IMR-90 (cell line): ENCODE data around the gene GAMT. TPM values are rescaled to one million over a fixed set of nuclear protein-coding genes. Genes with fewer than 3 reads are reported as not detected.

Source experiments
- ATAC-seq: fragments of 200-7000 bp; cut with Tn5 transposase; 2 replicates; pipeline ENCODE4 v1.9.1; 2020; ENCODE audit warnings: low read depth, mild to moderate bottlenecking, moderate library complexity
- BruUV-seq: library from RNA; stranded (reverse); fragments of 400-500 nt; replicated peaks from 2 replicates; lab custom pipeline; 2021; lab: Mats Ljungman, UMichigan
- CTCF ChIA-PET: fragments of 300-600 bp; formaldehyde crosslinking; extraction: SDS; loops from one replicate; lab custom pipeline; 2021; ENCODE audit warnings: antibody characterized with exemption; lab: Yijun Ruan, JAX
- POLR2A ChIA-PET: fragments of 300-600 bp; sonication (Branson Sonifier 250); formaldehyde crosslinking; loops from one replicate; lab custom pipeline; 2022; ENCODE audit warnings: antibody characterized with exemption; ENCODE audit not compliant: unreplicated experiment; lab: Charles Lee
- DNase-seq: peaks from one replicate; pipeline ENCODE4 v3.0.0; 2013
- H2AFZ ChIP-seq: replicated peaks from 2 replicates; pipeline ENCODE3; 2013; ENCODE audit warnings: low read length, mild to moderate bottlenecking; ENCODE audit not compliant: poor library complexity
- H2AK5ac ChIP-seq: 2 replicates; pipeline ENCODE4 v1.6.1; 2013; ENCODE audit warnings: low read depth, low read length, inconsistent platforms
- H2AK9ac ChIP-seq: replicated peaks from 2 replicates; pipeline ENCODE3; 2013; ENCODE audit warnings: mild to moderate bottlenecking, low read depth, low read length, moderate library complexity; ENCODE audit not compliant: poor library complexity
- H2BK120ac ChIP-seq: 2 replicates; pipeline ENCODE4 v1.6.1; 2013; ENCODE audit warnings: low read depth, low read length, inconsistent platforms
- H2BK15ac ChIP-seq: 3 replicates; pipeline ENCODE4 v1.6.1; 2013; ENCODE audit warnings: low read depth, low read length, inconsistent platforms
- H2BK20ac ChIP-seq: 2 replicates; pipeline ENCODE4 v1.6.1; 2013; ENCODE audit warnings: low read depth, mild to moderate bottlenecking, inconsistent platforms, low read length, moderate library complexity
- H2BK5ac ChIP-seq: 2 replicates; pipeline ENCODE4 v1.6.1; 2013; ENCODE audit warnings: mild to moderate bottlenecking, low read depth, low read length, inconsistent platforms; ENCODE audit not compliant: poor library complexity, severe bottlenecking
- H3K14ac ChIP-seq: replicated peaks from 2 replicates; pipeline ENCODE4 v1.6.1; 2013; ENCODE audit warnings: low read depth, low read length, inconsistent platforms
- H3K18ac ChIP-seq: 2 replicates; pipeline ENCODE4 v1.6.1; 2013; ENCODE audit warnings: low read depth, low read length, control low read depth
- H3K23ac ChIP-seq: 2 replicates; pipeline ENCODE4 v1.6.1; 2013; ENCODE audit warnings: low read depth, low read length, inconsistent platforms
- H3K27ac ChIP-seq: 2 replicates; pipeline ENCODE4 v1.5.1; 2013; ENCODE audit warnings: mild to moderate bottlenecking, control low read depth, low read length; ENCODE audit not compliant: insufficient read depth
- H3K27me3 ChIP-seq: 2 replicates; pipeline ENCODE4 v1.6.1; 2013; ENCODE audit warnings: low read length; ENCODE audit not compliant: control insufficient read depth, insufficient read depth
- H3K36me3 ChIP-seq: 2 replicates; pipeline ENCODE4 v1.6.1; 2013; ENCODE audit warnings: low read length, mixed read lengths; ENCODE audit not compliant: control insufficient read depth, insufficient read depth
- H3K4ac ChIP-seq: 2 replicates; pipeline ENCODE4 v1.6.1; 2013; ENCODE audit warnings: low read depth, low read length, inconsistent platforms
- H3K4me1 ChIP-seq: 2 replicates; pipeline ENCODE4 v1.6.1; 2013; ENCODE audit warnings: low read length, mixed read lengths; ENCODE audit not compliant: control insufficient read depth, insufficient read depth
- H3K4me2 ChIP-seq: 2 replicates; pipeline ENCODE4 v1.6.1; 2013; ENCODE audit warnings: low read depth, mild to moderate bottlenecking, control low read depth, low read length, moderate library complexity
- H3K4me3 ChIP-seq: 2 replicates; pipeline ENCODE4 v1.5.1; 2013; ENCODE audit warnings: low read depth, mild to moderate bottlenecking, control low read depth, low read length, moderate library complexity; ENCODE audit not compliant: insufficient read depth
- H3K56ac ChIP-seq: 2 replicates; pipeline ENCODE4 v1.6.1; 2013; ENCODE audit warnings: low read length, inconsistent platforms; ENCODE audit not compliant: insufficient read depth; ENCODE audit errors: extremely low read depth
- H3K79me1 ChIP-seq, 2 experiments: 2 replicates each; pipeline ENCODE4 v1.6.1; 2013; ENCODE audit warnings: low read length in 2 of 2, inconsistent platforms in 1 of 2, low read depth in 1 of 2
- H3K9ac ChIP-seq: 2 replicates; pipeline ENCODE4 v1.6.1; 2013; ENCODE audit warnings: low read depth, low read length, control low read depth
- H3K9me1 ChIP-seq: 2 replicates; pipeline ENCODE4 v1.6.1; 2013; ENCODE audit warnings: low read length, inconsistent platforms; ENCODE audit not compliant: insufficient read depth
- H3K9me3 ChIP-seq: 2 replicates; pipeline ENCODE4 v1.6.1; 2013; ENCODE audit warnings: low read length; ENCODE audit not compliant: control insufficient read depth, insufficient read depth
- H4K20me1 ChIP-seq: 2 replicates; pipeline ENCODE4 v1.6.1; 2013; ENCODE audit warnings: low read length, inconsistent platforms; ENCODE audit not compliant: insufficient read depth
- H4K5ac ChIP-seq: 2 replicates; pipeline ENCODE4 v1.6.1; 2013; ENCODE audit warnings: mild to moderate bottlenecking, low read depth, low read length, control low read depth
- H4K8ac ChIP-seq, 2 experiments: 2 replicates each; pipeline ENCODE4 v1.6.1; 2013; ENCODE audit warnings: low read depth in 2 of 2, low read length in 2 of 2, control low read depth in 1 of 2, inconsistent platforms in 1 of 2
- H4K91ac ChIP-seq: 2 replicates; pipeline ENCODE4 v1.6.1; 2013; ENCODE audit warnings: low read depth, low read length, inconsistent platforms; ENCODE audit not compliant: insufficient read depth
- BHLHE40 ChIP-seq: fragments of 150-350 bp; IDR thresholded peaks from 2 replicates; pipeline ENCODE4 v1.6.1; 2016; ENCODE audit warnings: mild to moderate bottlenecking, low read depth, low read length
- CEBPB ChIP-seq: IDR thresholded peaks from 2 replicates; pipeline ENCODE4 v1.6.1; 2012; ENCODE audit warnings: low read depth, low read length, improper control_type of control experiment
- CHD1 ChIP-seq: IDR thresholded peaks from 2 replicates; pipeline ENCODE4 v1.6.1; 2012; ENCODE audit warnings: low read depth, low read length, improper control_type of control experiment
- CTCF ChIP-seq: conservative IDR thresholded peaks from 2 replicates; pipeline ENCODE4 v1.5.1; 2012; ENCODE audit warnings: mild to moderate bottlenecking, low read depth, low read length, improper control_type of control experiment
- FOS ChIP-seq: fragments of 150-350 bp; IDR thresholded peaks from 2 replicates; pipeline ENCODE4 v1.6.1; 2016; ENCODE audit warnings: low read depth, low read length
- MAFK ChIP-seq: IDR thresholded peaks from 2 replicates; pipeline ENCODE4 v1.6.1; 2012; ENCODE audit warnings: low read depth, low read length, improper control_type of control experiment
- MAZ ChIP-seq: IDR thresholded peaks from 2 replicates; pipeline ENCODE4 v1.6.1; 2012; ENCODE audit warnings: low read depth, mild to moderate bottlenecking, low read length, improper control_type of control experiment, moderate library complexity, borderline replicate concordance
- MXI1 ChIP-seq: IDR thresholded peaks from 2 replicates; pipeline ENCODE4 v1.6.1; 2012; ENCODE audit warnings: low read depth, mild to moderate bottlenecking, low read length, moderate library complexity, borderline replicate concordance
- NFE2L2 ChIP-seq: fragments of 150-350 bp; IDR thresholded peaks from 2 replicates; pipeline ENCODE4 v1.6.1; 2016; ENCODE audit warnings: low read depth, mild to moderate bottlenecking, low read length
- POLR2A ChIP-seq: IDR thresholded peaks from 2 replicates; pipeline ENCODE4 v1.6.1; 2012; ENCODE audit warnings: mild to moderate bottlenecking, low read depth, low read length
- RAD21 ChIP-seq: IDR thresholded peaks from 2 replicates; pipeline ENCODE4 v1.6.1; 2012; ENCODE audit warnings: low read length, improper control_type of control experiment
- RCOR1 ChIP-seq: IDR thresholded peaks from 2 replicates; pipeline ENCODE4 v1.6.1; 2012; ENCODE audit warnings: mild to moderate bottlenecking, low read length, improper control_type of control experiment; ENCODE audit not compliant: insufficient replicate concordance
- SMC3 ChIP-seq: fragments of 150-350 bp; IDR thresholded peaks from 2 replicates; pipeline ENCODE4 v1.6.1; 2016; ENCODE audit warnings: low read depth, mild to moderate bottlenecking, antibody characterized with exemption, low read length, moderate library complexity
- USF2 ChIP-seq: fragments of 150-350 bp; IDR thresholded peaks from 2 replicates; pipeline ENCODE4 v1.6.1; 2017; ENCODE audit warnings: mild to moderate bottlenecking, antibody characterized with exemption, low read length, low read depth
- WGBS, 2 experiments: methylation state at CpG; one replicate each; pipeline versions ENCODE4 v1.1.5 to v1.1.7; 2013; ENCODE audit warnings: missing lambda C conversion rate in 2 of 2; ENCODE audit not compliant: insufficient read length in 1 of 2; ENCODE audit errors: extremely low coverage in 2 of 2; 5-methylcytosine and 5-hydroxymethylcytosine counted together
- dilution Hi-C: fragments of 300-500 bp; cut with HindIII; formaldehyde crosslinking; loops from one replicate; pipeline ENCODE4 v1.14.3; 2018; ENCODE audit warnings: low sequenced_read_pairs; ENCODE audit not compliant: unreplicated experiment
- in situ Hi-C: fragments of 300-500 bp; cut with MboI; formaldehyde crosslinking; loops from 3 replicates; pipeline ENCODE4 v1.14.3; 2019; ENCODE audit warnings: low sequenced_read_pairs, inconsistent platforms, mixed read lengths
- intact Hi-C: fragments of 100-400 bp; cut with micrococcal nuclease; formaldehyde crosslinking; loops from 2 replicates; pipeline ENCODE4 v1.10.0; 2022
- polyA plus RNA-seq, 3 experiments: library from polyadenylated mRNA; depleted of rRNA; stranded (reverse); fragments of >200 nt; gene quantifications; 2 replicates each; pipeline ENCODE4 v1.2.3, GENCODE V29; 2012; ENCODE audit warnings: low replicate concordance in 1 of 3
- total RNA-seq: library from RNA; depleted of rRNA; stranded (reverse); fragments of >200 nt; gene quantifications from 2 replicates; pipeline ENCODE4 v1.2.3, GENCODE V29; 2012

The GAMT gene
- total and polyA plus RNA-seq, 2 of the 4 experiments (the other 2 are of a cell fraction) = 22.8 to 51.8 TPM

GRCh38 chr19:1374250-1374577 lies 27.1 kb downstream of the GAMT start:
- no peak overlapping the region for H3K4ac ChIP-seq
- 92% methylated on average over 5 of the region's 12 CpGs; no CpG with 5 or more reads in 1 of the 2 experiments for WGBS, 2 experiments
- H2AFZ ChIP-seq = no peak overlapping the region
- no peak overlapping the region for H2BK20ac ChIP-seq
- no peak overlapping the region for H4K91ac ChIP-seq
- ChIA-PET POLR2A (no interaction called here), CTCF (no interaction called here)
- H3K27me3 ChIP-seq = no peaks in the 10 kb centered on the region
- intact Hi-C loops = no loop called here
- no TSS peak for BruUV-seq
- H3K4me3 ChIP-seq = no peak overlapping the region
- DNase-seq (no peak), ATAC-seq (no peak)
- H3K23ac ChIP-seq = no peak overlapping the region
- peaks cover 3% of the 10 kb centered on the region; the same call in 1 of the 2 replicates for H3K9me1 ChIP-seq
- no peak overlapping the region for H4K5ac ChIP-seq
- no peak overlapping the region for H3K56ac ChIP-seq
- peaks cover 3% of the 10 kb centered on the region; the same call in 1 of the 2 replicates for H4K20me1 ChIP-seq
- peaks cover 9% of the 10 kb centered on the region for H3K4me1 ChIP-seq
- no peak overlapping the region for H3K4me2 ChIP-seq
- H3K9ac ChIP-seq = no peak overlapping the region
- H3K18ac ChIP-seq = no peak overlapping the region
- H4K8ac ChIP-seq = no peak overlapping the region
- H3K14ac ChIP-seq = no peak overlapping the region
- no peaks in the 10 kb centered on the region for H3K9me3 ChIP-seq
- no peak overlapping the region for H2BK120ac ChIP-seq
- H3K36me3 ChIP-seq = peaks cover 53% of the 10 kb centered on the region
- no peak overlapping the region for H2BK5ac ChIP-seq
- TF ChIP-seq MAZ (no peak), CHD1 (no peak), SMC3 (no peak), USF2 (no peak), POLR2A (no peak), BHLHE40 (no peak), CEBPB (no peak), RAD21 (no peak), NFE2L2 (no peak), MAFK (no peak), MXI1 (no peak), RCOR1 (no peak), FOS (no peak), CTCF (no peak)
- peaks cover 2 to 15% of the 10 kb centered on the region in 2 experiments; a peak in 3 of 4 replicates for H3K79me1 ChIP-seq
- H2AK5ac ChIP-seq = no peak overlapping the region
- H2BK15ac ChIP-seq = no peak overlapping the region
- no peak overlapping the region for H2AK9ac ChIP-seq
- H3K27ac ChIP-seq = no peak overlapping the region
- dilution Hi-C loops = no loop called here
- in situ Hi-C loops = no loop called here
